Stimulated activated CD8-positive, alpha-beta memory T cell treated with anti-CD3 and anti-CD28 coated beads, Interleukin-12 subunit alpha, Interleukin-12 subunit beta, amount 100 ng/mL, for 4 hours (primary cell): ENCODE data around the gene GALNT11.

Source experiments
- DNase-seq: peaks from one replicate; pipeline ENCODE4 v3.0.0-alpha.2; 2020; ENCODE audit warnings: low read depth

The GALNT11 gene

GRCh38 chr7:152120210-152120609, 94.7 kb downstream of the GALNT11 start:
- no peak for DNase-seq

- DNase-seq: no peak
Observed at GRCh38 chr7:152120776-152121175, 95.3 kb downstream of the GALNT11 start.

GRCh38 chr7:152121432-152121831, 96.0 kb downstream of the GALNT11 start:
- no peak for DNase-seq

- DNase-seq: no peak
Observed at GRCh38 chr7:152122540-152122939, 97.1 kb downstream of the GALNT11 start.

- DNase-seq: no peak
Observed at GRCh38 chr7:152126741-152127140, 101.3 kb downstream of the GALNT11 start.

- no peak for DNase-seq
Observed at GRCh38 chr7:152127229-152127628, 101.8 kb downstream of the GALNT11 start.

- DNase-seq: no peak
Observed at GRCh38 chr7:152128252-152128651, 102.8 kb downstream of the GALNT11 start.

GRCh38 chr7:152128741-152129461, 103.4 kb downstream of the GALNT11 start:
- no peak for DNase-seq

GRCh38 chr7:152129682-152130081, 104.2 kb downstream of the GALNT11 start:
- no peak for DNase-seq

GRCh38 chr7:152130658-152131590, 105.5 kb downstream of the GALNT11 start:
- no peak for DNase-seq

- no peak for DNase-seq
Observed at GRCh38 chr7:152131981-152132494, 106.6 kb downstream of the GALNT11 start.

GRCh38 chr7:152132812-152133211, 107.3 kb downstream of the GALNT11 start:
- DNase-seq: no peak

- DNase-seq: no peak
Observed at GRCh38 chr7:152133804-152134203, 108.3 kb downstream of the GALNT11 start.

- DNase-seq: no peak
Observed at GRCh38 chr7:152136686-152137085, 111.2 kb downstream of the GALNT11 start.

- no peak for DNase-seq
Observed at GRCh38 chr7:152137476-152138025, 112.1 kb downstream of the GALNT11 start.

- DNase-seq: no peak
Observed at GRCh38 chr7:152140067-152140466, 114.6 kb downstream of the GALNT11 start.

- no peak for DNase-seq
Observed at GRCh38 chr7:152140560-152140959, 115.1 kb downstream of the GALNT11 start.

- DNase-seq: no peak
Observed at GRCh38 chr7:152142976-152143595, 117.6 kb downstream of the GALNT11 start.

GRCh38 chr7:152144557-152145245, 119.2 kb downstream of the GALNT11 start:
- no peak for DNase-seq

- no peak for DNase-seq
Observed at GRCh38 chr7:152145853-152146466, 120.5 kb downstream of the GALNT11 start.

GRCh38 chr7:152148706-152149105, 123.2 kb downstream of the GALNT11 start:
- DNase-seq: no peak
